K562 (cell line): Measurements from ENCODE around the gene CPNE2. TPM values are rescaled to one million over a fixed set of nuclear protein-coding genes. Genes with fewer than 3 reads are reported as not detected.

Experiments used
- ATAC-seq: fragments of 200-7000 bp; cut with Tn5 transposase; 3 replicates; pipeline ENCODE4 v1.9.1; 2020; ENCODE audit warnings: moderate library complexity
- BruUV-seq: library from RNA; stranded (reverse); fragments of 400-500 nt; replicated peaks from 2 replicates; lab custom pipeline; 2021; lab: Mats Ljungman, UMichigan
- CTCF ChIA-PET: fragments of 300-600 bp; formaldehyde crosslinking; extraction: SDS; loops from one replicate; lab custom pipeline; 2021; ENCODE audit warnings: low intra/inter-chr PET ratio; lab: Yijun Ruan, JAX
- POLR2A ChIA-PET: fragments of 300-600, 350-650 bp; sonication (Branson Sonifier 250); formaldehyde crosslinking; extraction: SDS; loops from one replicate; lab custom pipeline; 2021; ENCODE audit warnings: antibody characterized with exemption, inconsistent platforms; lab: Yijun Ruan, JAX
- DNase-seq, 4 experiments: peaks; one replicate each; pipeline versions ENCODE4 v3.0.0 to v3.0.0-alpha.2; 2011 to 2018; ENCODE audit warnings: low spot score in 3 of 4, mixed read lengths in 3 of 4; ENCODE audit errors: extremely low read depth in 1 of 4
- FAIRE-seq: peaks from 2 replicates; lab custom pipeline; 2011; peaks lifted over from hg19 to GRCh38; lab: Jason Lieb, UNC
- H2AFZ ChIP-seq: 2 replicates; pipeline ENCODE4 v1.6.0; 2011; ENCODE audit warnings: low read depth, low read length, control low read depth, inconsistent platforms
- H3K27ac ChIP-seq: fragments of 200-600 bp; 3 replicates; pipeline ENCODE4 v1.8.0; 2011; ENCODE audit warnings: low read depth, mild to moderate bottlenecking, control low read depth, inconsistent platforms, low read length, moderate library complexity, mixed read lengths; ENCODE audit errors: extremely low read depth
- H3K27me3 ChIP-seq, 2 experiments: fragments of 300-600 bp in 1 of 2; 2 replicates in 1 of 2; 3 replicates in 1 of 2; pipeline versions ENCODE4 v1.6.0 to v1.8.0; 2011; ENCODE audit warnings: inconsistent platforms in 2 of 2, low read length in 2 of 2, mild to moderate bottlenecking in 1 of 2, mixed read lengths in 1 of 2, moderate library complexity in 1 of 2; ENCODE audit not compliant: control insufficient read depth in 2 of 2, insufficient read depth in 2 of 2
- H3K36me3 ChIP-seq: fragments of 300-600 bp; 3 replicates; pipeline ENCODE4 v1.8.0; 2011; ENCODE audit warnings: mild to moderate bottlenecking, low read length, inconsistent platforms; ENCODE audit not compliant: control insufficient read depth, insufficient read depth
- H3K4me1 ChIP-seq, 2 experiments: fragments of 200-600 bp in 1 of 2; replicated peaks in 1 of 2; 2 replicates in 1 of 2; 3 replicates in 1 of 2; pipeline versions ENCODE4 v1.5.1 to v1.8.0; 2011; ENCODE audit warnings: inconsistent platforms in 2 of 2, low read length in 2 of 2, mild to moderate bottlenecking in 1 of 2, mixed read lengths in 1 of 2, moderate library complexity in 1 of 2; ENCODE audit not compliant: control insufficient read depth in 2 of 2, insufficient read depth in 2 of 2
- H3K4me2 ChIP-seq: 2 replicates; pipeline ENCODE4 v1.6.1; 2011; ENCODE audit warnings: low read length, control low read depth, inconsistent platforms, mixed read lengths; ENCODE audit not compliant: insufficient read depth
- H3K4me3 ChIP-seq: fragments of 200-600 bp; sonication (generic), shearing (Covaris generic); 2 replicates; pipeline ENCODE4 v1.5.1; 2016; ENCODE audit warnings: control low read depth, inconsistent platforms
- H3K79me2 ChIP-seq: fragments of 200-600 bp; 3 replicates; pipeline ENCODE4 v1.8.0; 2011; ENCODE audit warnings: low read length, inconsistent platforms; ENCODE audit not compliant: control insufficient read depth, insufficient read depth
- H3K9ac ChIP-seq, 2 experiments: 2 replicates each; pipeline versions ENCODE4 v1.6.0 to v1.6.1; 2011; ENCODE audit warnings: low read depth in 2 of 2, low read length in 2 of 2, control low read depth in 1 of 2, inconsistent platforms in 1 of 2, mild to moderate bottlenecking in 1 of 2, mixed read lengths in 1 of 2; ENCODE audit not compliant: insufficient read depth in 1 of 2
- H3K9me1 ChIP-seq: one replicate; pipeline ENCODE4 v1.6.0; 2011; ENCODE audit warnings: inconsistent platforms, mild to moderate bottlenecking, low read length, moderate library complexity; ENCODE audit not compliant: control insufficient read depth, insufficient read depth
- H3K9me3 ChIP-seq: replicated peaks from 2 replicates; pipeline ENCODE4 v1.5.1; 2011; ENCODE audit warnings: low read depth, low read length, inconsistent platforms; ENCODE audit not compliant: control insufficient read depth, insufficient read depth
- H4K20me1 ChIP-seq: replicated peaks from 2 replicates; pipeline ENCODE4 v1.6.1; 2011; ENCODE audit warnings: low read length, inconsistent platforms, mixed read lengths; ENCODE audit not compliant: control insufficient read depth, insufficient read depth
- ETV5 ChIP-seq: sonication (generic); formaldehyde crosslinking; IDR thresholded peaks from 2 replicates; pipeline ENCODE4 v1.4.0; 2020; ENCODE audit warnings: low read depth, mild to moderate bottlenecking, missing genetic modification reagents
- FOXK1 ChIP-seq: sonication (generic); formaldehyde crosslinking; IDR thresholded peaks from 2 replicates; pipeline ENCODE4 v1.8.0; 2022; ENCODE audit warnings: missing genetic modification reagents, mild to moderate bottlenecking, borderline replicate concordance
- NUFIP1 ChIP-seq: fragments of 450-650 bp; IDR thresholded peaks from 2 replicates; pipeline ENCODE4 v1.6.1; 2018; ENCODE audit not compliant: partially characterized antibody
- RBM17 ChIP-seq: fragments of 200-400 bp; formaldehyde crosslinking; IDR thresholded peaks from 2 replicates; pipeline ENCODE4 v1.6.1; 2017; ENCODE audit warnings: low read depth, mild to moderate bottlenecking, low read length, borderline replicate concordance
- U2AF1 ChIP-seq: fragments of 200-400 bp; formaldehyde crosslinking; optimal IDR thresholded peaks from 2 replicates; pipeline ENCODE3; 2017; ENCODE audit warnings: mild to moderate bottlenecking, low read depth, low read length, moderate library complexity
- ZNF75A ChIP-seq: fragments of 450-650 bp; formaldehyde crosslinking; IDR thresholded peaks from 2 replicates; pipeline ENCODE4 v1.4.0; 2020; ENCODE audit warnings: mild to moderate bottlenecking
- WGBS: fragments of 100-300 bp; shearing (Covaris generic); methylation state at CpG from one replicate; pipeline ENCODE4 v1.1.6; 2016; ENCODE audit warnings: low coverage, mixed read lengths; ENCODE audit not compliant: insufficient coverage; ENCODE audit errors: missing lambda C conversion rate; 5-methylcytosine and 5-hydroxymethylcytosine counted together
- in situ Hi-C: fragments of 300-500 bp; cut with MboI; formaldehyde crosslinking; loops from 4 replicates; pipeline ENCODE4 v1.15.0; 2018; ENCODE audit warnings: inconsistent platforms, mixed read lengths
- intact Hi-C: fragments of 100-400 bp; cut with micrococcal nuclease; formaldehyde crosslinking; loops from 2 replicates; pipeline ENCODE4 v1.14.2; 2022
- polyA plus RNA-seq, 8 experiments: library from polyadenylated mRNA; depleted of rRNA in 4 of 8; stranded (reverse) in 5 of 8; unstranded in 3 of 8; fragments of >200 nt; fragmentation: Nextera tagmentation in 2 of 8; fragmentation: Illumina TruSeq in 1 of 8; extraction: Ambion mirVana in 2 of 8; extraction: Trizol in 1 of 8; gene quantifications; 2 replicates each; pipeline versions ENCODE4 v1.2.1 to v1.2.3, GENCODE V29; 2011 to 2014; ENCODE audit warnings: inconsistent platforms in 1 of 8, missing spikeins in 1 of 8
- total RNA-seq, 7 experiments: library from RNA; depleted of rRNA in 6 of 7; stranded (reverse); fragments of >200 nt in 6 of 7; fragmentation: Illumina TruSeq in 2 of 7; extraction: Trizol in 2 of 7; gene quantifications; 2 replicates each; pipeline versions ENCODE4 v1.2.1 to v1.2.3, GENCODE V29; 2011 to 2021; ENCODE audit warnings: low replicate concordance in 1 of 7

CPNE2 gene
- total and polyA plus RNA-seq, 9 of the 15 experiments (the other 6 are each of a cell fraction or from before 2014, with no cell fraction given), result 3.0 to 13.9 (median 8.6) TPM

DNA sequence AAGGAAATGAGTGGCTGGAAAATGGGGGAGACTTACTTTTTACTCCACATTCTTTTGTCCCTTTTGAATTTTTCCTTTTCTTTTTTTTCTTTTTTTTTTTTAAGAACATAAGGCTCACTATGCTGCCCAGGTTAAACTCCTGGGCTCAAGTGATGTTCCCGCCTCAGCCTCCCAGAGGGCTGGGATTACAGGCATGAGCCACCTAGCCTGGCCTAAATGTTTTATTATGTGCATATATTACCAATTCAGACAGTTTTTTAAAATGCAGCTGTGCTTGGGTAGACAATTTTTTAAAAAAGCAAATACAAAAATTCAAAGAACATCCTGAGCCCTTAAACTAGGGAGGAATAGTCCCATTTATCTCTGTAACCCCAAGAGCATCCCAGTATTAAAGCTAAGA, 65.2 kb downstream of the CPNE2 start:
- Histone ChIP-seq H3K9me1 (no peaks in the 10 kb centered on the region), H3K9ac (no peak overlapping the region), H2AFZ (no peak overlapping the region), H3K79me2 (no peaks in the 10 kb centered on the region), H3K27ac (no peak overlapping the region), H3K36me3 (peaks cover 84% of the 10 kb centered on the region), H3K9me3 (no peaks in the 10 kb centered on the region)
- no peak for ATAC-seq
- DNase-seq, result no peak
- in situ Hi-C loops, result no loop called here
- WGBS, result 90% methylated on average over 1 of the region's 1 CpG
- no TSS peak for BruUV-seq
- no peak for TF ChIP-seq NUFIP1
- no peak for TF ChIP-seq U2AF1
- TF ChIP-seq, all 486 proteins: peak for 0
- no peak for FAIRE-seq
- Histone ChIP-seq H3K4me1 (peaks cover 0 to 2% of the 10 kb centered on the region in 2 experiments; a peak in 1 of 5 replicates), H3K4me3 (no peak overlapping the region), H3K4me2 (no peak overlapping the region), H4K20me1 (no peaks in the 10 kb centered on the region), H3K27me3 (no peaks in the 10 kb centered on the region)
- intact Hi-C loops, result no loop called here
- ChIA-PET CTCF (no interaction called here), POLR2A (no interaction called here)

DNA sequence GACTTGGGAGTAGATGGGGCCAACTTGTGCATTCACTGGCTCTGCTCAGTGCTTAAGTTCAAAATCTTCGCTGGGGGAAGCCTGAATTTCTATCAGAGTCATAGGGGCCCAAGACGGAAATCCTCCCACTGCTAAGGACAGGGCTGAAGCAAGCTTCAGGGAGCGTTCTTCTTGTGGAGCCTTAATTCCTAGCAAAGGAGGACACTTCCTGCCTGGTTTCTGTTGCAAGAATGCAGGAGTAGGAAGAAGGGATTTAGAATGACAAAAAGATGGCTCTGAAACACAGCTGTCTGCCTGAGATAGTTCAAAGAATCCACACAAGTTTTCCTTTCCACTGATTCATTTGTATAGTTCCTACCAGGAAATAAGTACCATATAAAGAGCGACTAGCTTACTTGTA, 67.1 kb downstream of the CPNE2 start:
- H3K4me1 ChIP-seq, result peaks cover 0 to 2% of the 10 kb centered on the region in 2 experiments; a peak in 1 of 5 replicates
- no peak overlapping the region for H3K4me3 ChIP-seq
- in situ Hi-C loops, result no loop called here
- no peaks in the 10 kb centered on the region for H3K9me1 ChIP-seq
- no TSS peak for BruUV-seq
- no peak overlapping the region for H2AFZ ChIP-seq
- no peak overlapping the region for H3K9ac ChIP-seq
- ATAC-seq, result no peak
- no peak overlapping the region for H3K4me2 ChIP-seq
- H4K20me1 ChIP-seq, result no peaks in the 10 kb centered on the region
- DNase-seq, result no peak
- no peak overlapping the region for H3K27ac ChIP-seq
- FAIRE-seq, result no peak
- H3K79me2 ChIP-seq, result no peaks in the 10 kb centered on the region
- intact Hi-C loops, result no loop called here
- no peaks in the 10 kb centered on the region for H3K9me3 ChIP-seq
- TF ChIP-seq RBM17 (no peak), ETV5 (CRISPR knock-in tag) (no peak), ZNF75A (CRISPR knock-in tag) (no peak), FOXK1 (no peak)
- 88% methylated on average over 4 of the region's 4 CpGs for WGBS
- CTCF ChIA-PET, result no interaction called here
- POLR2A ChIA-PET, result interaction anchor here (0.7 kb wide), 1 partner anchor 47 kb away, joined by 3 read pairs; no protein-coding TSS in a partner anchor
- no peaks in the 10 kb centered on the region for H3K27me3 ChIP-seq
- peaks cover 82% of the 10 kb centered on the region for H3K36me3 ChIP-seq
